Activated CD4-positive, alpha-beta memory T cell treated with anti-CD3 and anti-CD28 coated beads for 36 hours (primary cell): Measurements from ENCODE around the gene ZNRD2. TPM values are rescaled to one million over a fixed set of nuclear protein-coding genes. Genes with fewer than 3 reads are reported as not detected.
A peak's percentile ranks its signal among the peaks of the same experiment; 100 is the strongest.
"Not testable (repeated sequence)": the region's sequence is repeated elsewhere in the genome, so short reads cannot be mapped to it uniquely, and the experiment has no call there.

Source experiments
- CTCF ChIA-PET: fragments of 350-600 bp; sonication (Branson Sonifier 250); formaldehyde crosslinking; loops from one replicate; lab custom pipeline; 2021; ENCODE audit warnings: antibody characterized with exemption, inconsistent platforms; lab: Charles Lee
- POLR2A ChIA-PET: fragments of 350-600 bp; sonication (Branson Sonifier 250); formaldehyde crosslinking; loops from one replicate; lab custom pipeline; 2021; ENCODE audit warnings: antibody characterized with exemption; lab: Charles Lee
- DNase-seq: peaks from one replicate; pipeline ENCODE4 v3.0.0-alpha.2; 2020
- H3K27ac Mint-ChIP-seq: one replicate; pipeline ENCODE4 v1.8.0; 2021; ENCODE audit warnings: mixed read lengths
- H3K27me3 Mint-ChIP-seq: one replicate; pipeline ENCODE4 v1.8.0; 2021; ENCODE audit warnings: mixed read lengths
- H3K36me3 Mint-ChIP-seq: one replicate; pipeline ENCODE4 v1.8.0; 2021; ENCODE audit warnings: mixed read lengths
- H3K4me1 Mint-ChIP-seq: one replicate; pipeline ENCODE4 v1.8.0; 2021; ENCODE audit warnings: low read depth, mixed read lengths
- H3K4me3 Mint-ChIP-seq: one replicate; pipeline ENCODE4 v1.8.0; 2021; ENCODE audit warnings: mild to moderate bottlenecking, mixed read lengths
- H3K9me3 Mint-ChIP-seq: one replicate; pipeline ENCODE4 v1.8.0; 2021; ENCODE audit warnings: mixed read lengths
- intact Hi-C: fragments of 100-400 bp; cut with micrococcal nuclease; formaldehyde crosslinking; loops from one replicate; pipeline ENCODE4 v1.15.1; 2023
- total RNA-seq, 2 experiments: library from RNA; stranded (reverse); gene quantifications; one replicate each; pipeline ENCODE4 v1.2.3, GENCODE V29; 2021

ZNRD2 gene
- total RNA-seq, 2 experiments from 2014 or later: 48.1 to 51.1 TPM

DNA sequence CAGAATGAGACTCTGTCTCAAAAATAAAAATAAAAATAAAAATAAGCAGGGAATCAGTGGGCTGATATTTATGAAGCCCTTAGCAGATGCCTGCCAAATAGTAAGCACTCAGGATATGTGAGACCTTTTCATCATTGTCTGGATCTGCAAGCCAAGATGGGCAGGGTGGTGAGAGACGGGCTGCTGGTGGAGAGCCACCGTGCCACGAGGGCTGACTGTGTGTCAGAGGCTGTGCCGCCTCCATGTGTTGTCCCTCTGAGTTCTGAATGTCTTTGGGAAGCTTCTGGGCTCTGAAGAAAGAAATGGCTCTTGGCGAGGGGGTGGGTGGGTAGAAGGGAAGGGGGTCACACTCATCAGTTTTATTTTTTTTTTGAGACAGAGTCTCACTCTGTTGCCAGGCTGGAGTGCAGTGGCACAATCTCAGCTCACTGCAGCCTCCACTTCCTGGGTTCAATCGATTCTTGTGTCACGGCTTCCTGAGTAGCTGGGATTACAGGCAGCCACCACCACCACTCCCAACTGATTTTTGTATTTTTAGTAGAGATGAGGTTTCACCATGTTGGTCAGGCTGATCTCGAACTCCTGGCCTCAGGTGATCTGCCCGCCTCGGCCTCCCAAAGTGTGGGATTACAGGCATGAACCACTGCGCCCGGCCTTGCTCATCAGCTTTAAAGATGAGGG lies 5.3 kb upstream of the ZNRD2 start:
- intact Hi-C loops, H3K27me3 Mint-ChIP-seq, H3K9me3 Mint-ChIP-seq, H3K36me3 Mint-ChIP-seq: not testable (repeated sequence)
- Mint-ChIP-seq H3K4me1 (peaks cover 51% of the 10 kb centered on the region), H3K4me3 (peak overlapping the region; percentile 56), H3K27ac (peak overlapping the region; percentile 98)
- ChIA-PET POLR2A (interaction anchor here (0.7 to 2.5 kb wide), 5 partner anchors 8 to 50 kb away, joined by 3 to 13 read pairs (median 7); partner anchors contain the start of gene PCNX3), CTCF (interaction anchor here (0.5 to 7.7 kb wide), 8 partner anchors 13 to 276 kb away, joined by 3 to 50 read pairs (median 5); partner anchors contain the start of gene SCYL1)
- peak; percentile 43 for DNase-seq

GRCh38 chr11:65565624-65566453 lies 4.4 kb upstream of the ZNRD2 start:
- peak overlapping the region; percentile 98 for H3K27ac Mint-ChIP-seq
- CTCF ChIA-PET: interaction anchor here (0.5 to 7.7 kb wide), 10 partner anchors 11 to 377 kb away, joined by 3 to 50 read pairs (median 5); partner anchors contain the start of gene SCYL1
- intact Hi-C loops: loop anchor here (1.0 kb wide), 1 partner anchor 8 kb away; the partner anchor contains the start of gene LTBP3
- no peaks in the 10 kb centered on the region for H3K27me3 Mint-ChIP-seq
- peaks cover 11% of the 10 kb centered on the region for H3K36me3 Mint-ChIP-seq
- H3K4me1 Mint-ChIP-seq: peaks cover 47% of the 10 kb centered on the region
- DNase-seq: peak; percentile 66
- POLR2A ChIA-PET: interaction anchor here (0.6 to 2.5 kb wide), 8 partner anchors 9 to 232 kb away, joined by 3 to 13 read pairs (median 4); partner anchors contain the start of genes DPF2 and PCNX3
- H3K4me3 Mint-ChIP-seq: peak overlapping the region; percentile 56
- H3K9me3 Mint-ChIP-seq: no peaks in the 10 kb centered on the region

DNA sequence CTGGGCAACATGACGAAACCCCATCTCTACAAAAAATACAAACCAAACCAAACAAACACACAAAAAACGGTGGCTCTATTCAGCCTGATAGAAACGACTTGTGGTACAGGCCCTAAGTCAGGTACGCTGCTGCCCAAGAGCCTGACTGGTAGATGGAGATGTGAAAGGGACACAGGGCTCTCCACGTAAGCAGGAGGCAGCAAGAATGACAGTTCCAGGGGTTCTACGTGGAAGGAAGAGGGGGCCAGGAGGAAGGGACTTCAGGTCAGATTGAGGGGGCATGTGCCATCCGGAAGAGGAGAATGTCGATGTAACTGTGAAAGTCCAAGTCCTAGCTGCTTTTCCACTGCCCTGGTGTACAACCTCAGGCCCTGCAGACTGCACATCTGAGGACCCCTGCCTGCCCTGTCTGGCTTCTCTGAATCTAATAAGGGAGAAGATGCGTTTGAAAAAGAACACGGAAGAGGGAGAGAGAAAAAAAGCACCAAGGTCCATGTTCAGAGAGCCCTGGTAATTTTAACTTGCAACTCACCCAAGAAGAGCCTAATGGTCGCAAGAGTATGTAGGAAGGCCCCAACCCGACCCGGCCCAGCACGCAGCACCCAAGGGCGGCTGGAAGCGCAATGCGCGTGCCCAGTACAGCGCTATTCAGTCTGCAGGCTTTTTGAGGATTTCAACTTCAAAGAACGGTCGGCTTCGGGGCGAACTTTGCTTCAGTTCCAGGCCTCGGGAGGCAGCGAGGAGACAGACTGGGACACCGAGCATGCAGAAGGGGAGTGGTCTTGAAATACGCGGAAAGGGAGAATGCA lies 909 bp upstream of the ZNRD2 start:
- CTCF ChIA-PET: interaction anchor here (0.6 to 8.9 kb wide), 10 partner anchors 14 to 203 kb away, joined by 3 to 176 read pairs (median 4); partner anchors contain the start of genes KCNK7, MAP3K11 and PCNX3
- intact Hi-C loops: no loop called here
- Mint-ChIP-seq H3K4me3 (peak overlapping the region; percentile 100), H3K27me3 (no peaks in the 10 kb centered on the region), H3K36me3 (peaks cover 22% of the 10 kb centered on the region), H3K27ac (peak overlapping the region; percentile 95), H3K9me3 (no peaks in the 10 kb centered on the region), H3K4me1 (peaks cover 62% of the 10 kb centered on the region)
- POLR2A ChIA-PET: interaction anchor here (1.0 to 3.8 kb wide), 10 partner anchors 10 to 290 kb away, joined by 3 to 28 read pairs (median 4); partner anchors contain the start of genes CFL1, LTBP3, MALAT1 and NEAT1
- DNase-seq: no peak

GRCh38 chr11:65571420-65571819 lies 1.1 kb downstream of the ZNRD2 start:
- intact Hi-C loops: loop anchor here (5.0 kb wide), 2 partner anchors 81 to 189 kb away; partner anchors contain the start of gene SLC25A45
- Mint-ChIP-seq H3K27me3 (no peaks in the 10 kb centered on the region), H3K27ac (peak overlapping the region; percentile 84), H3K4me1 (peaks cover 55% of the 10 kb centered on the region), H3K4me3 (peak overlapping the region; percentile 100), H3K9me3 (no peaks in the 10 kb centered on the region), H3K36me3 (peaks cover 26% of the 10 kb centered on the region)
- no peak for DNase-seq
- POLR2A ChIA-PET: interaction anchor here (1.3 to 3.8 kb wide), 7 partner anchors 12 to 148 kb away, joined by 3 to 28 read pairs (median 7); partner anchors contain the start of genes LTBP3, NEAT1 and PCNX3
- CTCF ChIA-PET: interaction anchor here (1.0 to 8.9 kb wide), 12 partner anchors 12 to 74 kb away, joined by 3 to 176 read pairs (median 8); partner anchors contain the start of genes KCNK7, LTBP3, MAP3K11 and PCNX3

DNA sequence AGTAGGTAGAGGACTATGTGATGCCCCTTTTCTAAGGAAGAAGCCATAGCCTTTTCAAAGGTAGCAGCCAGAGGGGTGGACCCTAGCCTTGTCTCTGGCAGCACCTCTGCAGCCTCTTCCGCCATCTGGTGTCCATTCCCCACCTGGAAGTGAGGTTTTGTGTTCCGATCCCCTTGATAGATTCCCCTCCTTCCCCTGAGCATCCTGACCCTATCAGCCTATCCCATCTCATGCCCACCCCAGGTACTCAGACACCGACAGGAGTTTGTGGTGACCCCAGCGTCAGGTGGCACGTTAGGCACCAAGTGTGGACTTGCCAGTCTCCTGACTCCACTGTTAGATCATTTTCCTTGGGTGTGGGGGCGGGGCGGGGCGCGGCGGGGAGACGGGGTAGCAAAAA lies 1.7 kb downstream of the ZNRD2 start:
- DNase-seq: peak; percentile 63
- Mint-ChIP-seq H3K27me3 (no peaks in the 10 kb centered on the region), H3K27ac (peak overlapping the region; percentile 84), H3K36me3 (peaks cover 31% of the 10 kb centered on the region), H3K4me1 (peaks cover 50% of the 10 kb centered on the region), H3K9me3 (no peaks in the 10 kb centered on the region), H3K4me3 (peak overlapping the region; percentile 100)
- POLR2A ChIA-PET: interaction anchor here (0.9 to 3.8 kb wide), 7 partner anchors 12 to 65 kb away, joined by 3 to 28 read pairs (median 5); partner anchors contain the start of genes LTBP3 and PCNX3
- intact Hi-C loops: loop anchor here (5.0 kb wide), 2 partner anchors 80 to 190 kb away; partner anchors contain the start of gene SLC25A45
- CTCF ChIA-PET: interaction anchor here (1.0 to 8.9 kb wide), 14 partner anchors 11 to 74 kb away, joined by 3 to 176 read pairs (median 6); partner anchors contain the start of genes KCNK7, LTBP3, MAP3K11 and PCNX3

DNA sequence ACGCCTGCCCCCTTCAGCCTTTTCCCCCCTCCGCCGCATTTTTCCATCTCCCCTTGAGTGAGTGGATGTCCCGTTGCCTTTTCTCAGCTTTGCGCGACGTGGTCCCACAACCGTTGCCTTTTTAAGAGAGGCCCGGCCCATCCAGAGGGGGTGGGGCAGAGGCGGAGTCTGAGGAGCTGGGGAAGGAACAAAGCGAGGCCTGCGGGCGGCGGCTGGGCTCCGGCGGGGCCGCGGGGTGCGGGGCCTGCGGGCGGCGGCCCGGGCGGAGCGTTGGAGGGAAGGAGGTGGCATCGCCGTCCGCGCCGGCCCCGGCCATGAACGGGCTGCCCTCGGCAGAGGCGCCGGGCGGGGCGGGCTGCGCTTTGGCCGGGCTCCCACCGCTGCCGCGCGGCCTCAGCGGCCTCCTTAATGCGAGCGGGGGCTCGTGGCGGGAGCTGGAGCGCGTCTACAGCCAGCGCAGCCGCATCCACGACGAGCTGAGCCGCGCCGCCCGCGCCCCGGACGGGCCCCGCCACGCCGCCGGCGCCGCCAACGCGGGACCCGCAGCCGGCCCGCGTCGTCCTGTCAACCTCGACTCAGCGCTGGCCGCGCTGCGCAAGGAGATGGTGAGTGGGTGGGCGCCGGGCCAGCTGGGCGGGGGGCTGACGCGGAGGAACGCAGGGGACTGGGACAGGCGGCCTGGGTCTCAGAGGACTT lies 2.2 kb downstream of the ZNRD2 start, which contains the start of gene FAM89B:
FAM89B (plus strand) TSS at position 183 of the 696 bp plus-strand sequence; CDS start at position 315, 132 bp downstream.
- peak within 1 kb of the TSS; percentile 84 for H3K27ac Mint-ChIP-seq
- ChIA-PET CTCF (interaction anchor here (0.5 to 8.9 kb wide), 22 partner anchors 11 to 208 kb away, joined by 3 to 176 read pairs (median 3); partner anchors contain the start of genes KCNK7, LTBP3, MAP3K11 and PCNX3), POLR2A (interaction anchor here (0.8 to 3.2 kb wide), 11 partner anchors 14 to 75 kb away, joined by 3 to 21 read pairs (median 4); partner anchors contain the start of gene PCNX3)
- intact Hi-C loops: loop anchor here (5.0 kb wide), 2 partner anchors 80 to 190 kb away; partner anchors contain the start of gene SLC25A45
- peaks cover 31% of the 10 kb centered on the region for H3K36me3 Mint-ChIP-seq
- H3K9me3 Mint-ChIP-seq: no peaks in the 10 kb centered on the region
- H3K27me3 Mint-ChIP-seq: no peaks in the 10 kb centered on the region
- peak within 1 kb of the TSS; percentile 100 for H3K4me3 Mint-ChIP-seq
- H3K4me1 Mint-ChIP-seq: peaks cover 47% of the 10 kb centered on the region
- DNase-seq: peak; percentile 93

DNA sequence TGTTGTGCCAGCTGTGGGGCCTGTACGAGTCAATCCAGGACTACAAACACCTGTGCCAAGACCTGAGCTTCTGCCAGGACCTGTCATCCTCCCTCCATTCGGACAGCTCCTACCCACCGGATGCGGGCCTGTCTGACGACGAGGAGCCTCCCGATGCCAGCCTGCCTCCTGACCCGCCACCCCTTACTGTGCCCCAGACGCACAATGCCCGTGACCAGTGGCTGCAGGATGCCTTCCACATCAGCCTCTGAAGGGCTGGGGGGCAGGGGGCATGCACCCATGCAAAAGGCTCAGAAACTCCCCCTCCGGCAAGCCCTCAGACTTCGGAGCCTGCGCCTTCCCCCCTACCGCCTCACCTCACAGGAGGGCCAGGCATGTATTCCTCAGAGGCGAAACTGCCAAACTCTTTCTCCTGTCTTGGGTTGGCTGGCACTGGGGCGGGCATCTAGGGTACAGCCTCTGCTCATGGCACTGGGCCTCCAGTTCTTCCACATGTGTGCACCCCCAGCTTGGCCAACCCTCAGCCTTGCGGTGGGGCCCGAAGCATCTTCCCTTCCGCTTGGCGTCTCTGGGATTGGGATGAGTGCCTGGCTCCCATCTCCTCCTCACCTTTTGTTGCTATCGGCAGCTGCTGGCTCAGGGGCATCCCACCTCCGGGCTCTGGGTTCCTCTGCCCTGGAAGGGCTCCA lies 3.3 kb downstream of the ZNRD2 start:
- intact Hi-C loops: loop anchor here (1.0 to 5.0 kb wide), 7 partner anchors 15 to 285 kb away; partner anchors contain the start of genes CFL1, SIPA1 and SLC25A45
- Mint-ChIP-seq H3K27ac (peak overlapping the region; percentile 83), H3K4me3 (peak overlapping the region; percentile 79), H3K27me3 (no peaks in the 10 kb centered on the region), H3K36me3 (peaks cover 32% of the 10 kb centered on the region), H3K4me1 (peaks cover 52% of the 10 kb centered on the region), H3K9me3 (no peaks in the 10 kb centered on the region)
- peak; percentile 62 for DNase-seq
- ChIA-PET POLR2A (interaction anchor here (0.5 to 3.2 kb wide), 8 partner anchors 13 to 1328 kb away, joined by 3 to 17 read pairs (median 4); partner anchors contain the start of gene PCNX3), CTCF (interaction anchor here (0.6 to 8.9 kb wide), 17 partner anchors 11 to 258 kb away, joined by 3 to 176 read pairs (median 4); partner anchors contain the start of genes KCNK7, LTBP3, MAP3K11 and PCNX3)

- Mint-ChIP-seq H3K9me3 (no peaks in the 10 kb centered on the region), H3K27ac (peak overlapping the region; percentile 93), H3K4me1 (peaks cover 50% of the 10 kb centered on the region), H3K36me3 (peaks cover 32% of the 10 kb centered on the region), H3K27me3 (no peaks in the 10 kb centered on the region), H3K4me3 (peak overlapping the region; percentile 90)
- ChIA-PET CTCF (interaction anchor here (0.7 to 8.9 kb wide), 7 partner anchors 14 to 49 kb away, joined by 3 to 176 read pairs (median 43); partner anchors contain the start of genes KCNK7, MAP3K11, PCNX3 and SCYL1), POLR2A (interaction anchor here (1.6 to 3.7 kb wide), 6 partner anchors 14 to 151 kb away, joined by 7 to 68 read pairs (median 14); partner anchors contain the start of genes MAP3K11, NEAT1 and PCNX3)
- intact Hi-C loops: loop anchor here (1.0 to 5.0 kb wide), 7 partner anchors 14 to 285 kb away; partner anchors contain the start of genes CFL1, SIPA1 and SLC25A45
- peak; percentile 96 for DNase-seq
Measured at GRCh38 chr11:65574109-65574810, 4.0 kb downstream of the ZNRD2 start.
